Sigmoid colon (tissue), 3 donors: ENCODE measurements around the gene KRT80.

Experiments used
- POLR2A ChIP-seq, 2 donors: fragments of 450-650 bp; IDR thresholded peaks; one replicate each; pipeline ENCODE4 v1.6.1; 2016; ENCODE audit warnings: antibody characterized with exemption in 2 of 2, mild to moderate bottlenecking in 2 of 2, moderate library complexity in 2 of 2
- TF ChIP-seq, protein P1 (sequence below), 4 experiments: fragments of 450-650 bp in 3 of 4; fragments of 200-600 bp in 1 of 4; IDR thresholded peaks; one replicate each; pipeline ENCODE4 v1.5.1; 2016 to 2019; ENCODE audit warnings: antibody characterized with exemption in 4 of 4, mild to moderate bottlenecking in 3 of 4, moderate library complexity in 2 of 4

DNA sequence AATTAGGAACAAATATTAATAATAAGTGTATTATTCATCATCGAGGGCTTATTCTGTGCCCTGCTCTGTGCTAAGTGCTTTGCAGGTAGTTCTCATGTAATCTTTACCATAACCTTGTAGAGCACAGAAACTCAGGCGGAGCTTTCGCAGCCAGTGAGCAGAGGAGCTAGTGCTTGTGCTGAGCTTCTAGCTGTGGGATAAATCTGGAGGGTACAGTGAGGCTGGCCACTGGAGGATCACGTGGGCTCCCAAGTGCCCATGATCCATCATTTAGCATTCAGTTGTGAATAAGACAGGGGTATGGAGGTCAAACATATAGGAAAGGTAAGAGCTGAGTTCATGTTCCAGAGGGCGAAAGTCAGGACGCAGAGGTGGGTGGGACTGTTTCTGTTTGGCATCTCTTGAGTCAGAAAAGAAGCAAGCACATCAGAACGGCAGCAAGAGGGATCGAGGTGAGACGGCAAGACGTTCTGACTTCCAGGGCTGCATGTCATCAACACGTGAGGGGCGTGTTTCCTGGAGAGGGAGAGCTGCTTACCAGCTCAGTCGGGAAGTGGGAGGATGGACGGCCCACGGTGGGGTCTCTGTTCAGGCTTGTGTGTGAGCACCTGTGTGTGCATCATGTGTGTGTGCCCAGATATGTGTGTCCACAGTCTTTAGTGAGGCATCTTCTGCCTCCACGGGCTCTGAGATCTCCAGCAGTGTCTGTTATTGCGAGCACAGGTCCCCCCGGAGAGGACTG is 16.8 kb upstream of the KRT80 start:
- TF ChIP-seq POLR2A (IDR thresholded peaks at IDR 0.05): no peak
- TF ChIP-seq, protein P1, sequence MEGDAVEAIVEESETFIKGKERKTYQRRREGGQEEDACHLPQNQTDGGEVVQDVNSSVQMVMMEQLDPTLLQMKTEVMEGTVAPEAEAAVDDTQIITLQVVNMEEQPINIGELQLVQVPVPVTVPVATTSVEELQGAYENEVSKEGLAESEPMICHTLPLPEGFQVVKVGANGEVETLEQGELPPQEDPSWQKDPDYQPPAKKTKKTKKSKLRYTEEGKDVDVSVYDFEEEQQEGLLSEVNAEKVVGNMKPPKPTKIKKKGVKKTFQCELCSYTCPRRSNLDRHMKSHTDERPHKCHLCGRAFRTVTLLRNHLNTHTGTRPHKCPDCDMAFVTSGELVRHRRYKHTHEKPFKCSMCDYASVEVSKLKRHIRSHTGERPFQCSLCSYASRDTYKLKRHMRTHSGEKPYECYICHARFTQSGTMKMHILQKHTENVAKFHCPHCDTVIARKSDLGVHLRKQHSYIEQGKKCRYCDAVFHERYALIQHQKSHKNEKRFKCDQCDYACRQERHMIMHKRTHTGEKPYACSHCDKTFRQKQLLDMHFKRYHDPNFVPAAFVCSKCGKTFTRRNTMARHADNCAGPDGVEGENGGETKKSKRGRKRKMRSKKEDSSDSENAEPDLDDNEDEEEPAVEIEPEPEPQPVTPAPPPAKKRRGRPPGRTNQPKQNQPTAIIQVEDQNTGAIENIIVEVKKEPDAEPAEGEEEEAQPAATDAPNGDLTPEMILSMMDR (IDR thresholded peaks at IDR 0.05): no peak
